NCI-H2107 treated with DMSO at 0.1 percent for 48 hours (cell line): ENCODE results near the gene HORMAD1.
"Not testable (repeated sequence)": the region's sequence is repeated elsewhere in the genome, so short reads cannot be mapped to it uniquely, and the experiment has no call there.

Experiments
- DNase-seq: peaks from one replicate; lab custom pipeline; 2025; ENCODE audit not compliant: unreplicated experiment; lab: John Stamatoyannopoulos, UW

HORMAD1 gene

GRCh38 chr1:150703427-150703826 lies 17.3 kb downstream of the HORMAD1 start:
- no peak for DNase-seq

GRCh38 chr1:150696995-150697927 lies 23.4 kb downstream of the HORMAD1 start, which contains the start of gene GOLPH3L:
GOLPH3L (minus strand) TSS chr1:150697154; CDS start chr1:150694838, 2,316 bp downstream.
- DNase-seq, result peak; percentile 100

GRCh38 chr1:150696590-150696989 lies 24.1 kb downstream of the HORMAD1 start:
- peak; percentile 50 for DNase-seq

- DNase-seq, result peak; percentile 16
Observed at GRCh38 chr1:150696162-150696561, 24.5 kb downstream of the HORMAD1 start.

GRCh38 chr1:150695561-150695960 lies 25.1 kb downstream of the HORMAD1 start:
- no peak for DNase-seq

GRCh38 chr1:150692720-150693119 lies 28.0 kb downstream of the HORMAD1 start:
- no peak for DNase-seq

- no peak for DNase-seq
Observed at GRCh38 chr1:150688763-150689162, 31.9 kb downstream of the HORMAD1 start.

- no peak for DNase-seq
Observed at GRCh38 chr1:150686275-150686674, 34.4 kb downstream of the HORMAD1 start.

GRCh38 chr1:150683914-150684313 lies 36.8 kb downstream of the HORMAD1 start:
- no peak for DNase-seq

- DNase-seq, result no peak
Observed at GRCh38 chr1:150678988-150679387, 41.7 kb downstream of the HORMAD1 start.

- DNase-seq, result no peak
Observed at GRCh38 chr1:150674881-150675280, 45.8 kb downstream of the HORMAD1 start.

- DNase-seq, result no peak
Observed at GRCh38 chr1:150663321-150663720, 57.4 kb downstream of the HORMAD1 start.

GRCh38 chr1:150662811-150663210 lies 57.9 kb downstream of the HORMAD1 start:
- no peak for DNase-seq

GRCh38 chr1:150661156-150661555 lies 59.5 kb downstream of the HORMAD1 start:
- DNase-seq, result no peak

GRCh38 chr1:150660584-150660983 lies 60.1 kb downstream of the HORMAD1 start:
- no peak for DNase-seq

GRCh38 chr1:150657064-150657463 lies 63.6 kb downstream of the HORMAD1 start:
- not testable (repeated sequence) for DNase-seq

- not testable (repeated sequence) for DNase-seq
Observed at GRCh38 chr1:150654635-150655034, 66.1 kb downstream of the HORMAD1 start.

GRCh38 chr1:150650193-150650592 lies 70.5 kb downstream of the HORMAD1 start:
- peak; percentile 92 for DNase-seq

- no peak for DNase-seq
Observed at GRCh38 chr1:150649441-150650075, 71.1 kb downstream of the HORMAD1 start.
